Left renal cortex interstitium (tissue), 4 donors: ENCODE data around the gene TBCD. TPM values are rescaled to one million over a fixed set of nuclear protein-coding genes. Genes with fewer than 3 reads are reported as not detected.

Experiments used
- DNase-seq, 4 donors: peaks; one replicate each; pipeline ENCODE4 v3.0.0-alpha.2; 2013; ENCODE audit warnings: low read depth in 4 of 4, low spot score in 2 of 4, missing footprints in 1 of 4
- polyA plus RNA-seq, 4 donors: library from polyadenylated mRNA; unstranded; fragments of 120-200 nt; gene quantifications; one replicate each; pipeline ENCODE4 v1.2.1, GENCODE V29; 2013; ENCODE audit not compliant: insufficient read length in 4 of 4

TBCD gene
- polyA plus RNA-seq, 4 donors = 60.5 to 87.2 (median 73.3) TPM

GRCh38 chr17:82805823-82806222 lies 54.0 kb downstream of the TBCD start:
- DNase-seq = no peak

DNA sequence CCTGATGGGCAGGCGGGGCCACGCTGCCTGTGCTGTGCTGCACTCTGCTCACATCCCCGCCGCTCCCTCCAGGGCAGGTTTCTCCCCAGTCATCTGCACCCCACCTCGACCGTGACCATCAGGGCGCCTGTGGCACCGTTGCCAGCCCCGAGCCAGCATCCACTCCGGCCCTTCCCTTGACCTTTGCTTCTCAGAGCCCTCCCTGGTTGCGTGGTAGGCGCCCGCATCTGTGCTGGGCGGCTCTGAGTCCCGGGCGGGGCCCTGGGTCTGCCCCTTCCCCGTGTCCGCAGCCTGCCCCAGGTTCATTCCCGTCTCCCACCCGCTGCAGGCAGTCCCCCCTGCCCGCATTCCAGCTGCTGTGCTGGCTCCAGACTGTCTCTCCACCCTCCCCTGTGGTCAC lies 54.8 kb downstream of the TBCD start:
- no peak for DNase-seq

GRCh38 chr17:82807101-82807500 lies 55.2 kb downstream of the TBCD start:
- no peak for DNase-seq

GRCh38 chr17:82807562-82807961 lies 55.7 kb downstream of the TBCD start:
- DNase-seq = no peak

DNA sequence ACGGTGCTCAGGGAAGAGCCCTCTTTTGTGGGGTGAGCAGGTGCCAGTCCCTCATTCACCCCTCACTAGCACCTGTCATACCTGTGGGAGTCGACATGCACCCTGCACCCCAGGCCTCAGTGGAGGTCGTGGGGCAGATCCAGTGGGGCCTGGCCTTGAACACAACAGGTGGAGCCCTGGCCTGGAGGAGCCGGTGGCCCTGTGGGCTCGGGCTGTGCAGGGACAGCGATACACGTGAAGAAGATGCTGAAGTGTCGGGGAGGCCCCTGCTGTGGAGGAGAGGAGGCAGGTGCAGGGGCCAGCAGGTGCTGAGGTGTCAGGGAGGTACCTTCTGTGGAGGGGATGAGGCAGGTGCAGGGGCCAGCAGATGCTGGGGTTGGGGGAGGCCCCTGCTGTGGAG lies 56.1 kb downstream of the TBCD start:
- no peak for DNase-seq

DNA sequence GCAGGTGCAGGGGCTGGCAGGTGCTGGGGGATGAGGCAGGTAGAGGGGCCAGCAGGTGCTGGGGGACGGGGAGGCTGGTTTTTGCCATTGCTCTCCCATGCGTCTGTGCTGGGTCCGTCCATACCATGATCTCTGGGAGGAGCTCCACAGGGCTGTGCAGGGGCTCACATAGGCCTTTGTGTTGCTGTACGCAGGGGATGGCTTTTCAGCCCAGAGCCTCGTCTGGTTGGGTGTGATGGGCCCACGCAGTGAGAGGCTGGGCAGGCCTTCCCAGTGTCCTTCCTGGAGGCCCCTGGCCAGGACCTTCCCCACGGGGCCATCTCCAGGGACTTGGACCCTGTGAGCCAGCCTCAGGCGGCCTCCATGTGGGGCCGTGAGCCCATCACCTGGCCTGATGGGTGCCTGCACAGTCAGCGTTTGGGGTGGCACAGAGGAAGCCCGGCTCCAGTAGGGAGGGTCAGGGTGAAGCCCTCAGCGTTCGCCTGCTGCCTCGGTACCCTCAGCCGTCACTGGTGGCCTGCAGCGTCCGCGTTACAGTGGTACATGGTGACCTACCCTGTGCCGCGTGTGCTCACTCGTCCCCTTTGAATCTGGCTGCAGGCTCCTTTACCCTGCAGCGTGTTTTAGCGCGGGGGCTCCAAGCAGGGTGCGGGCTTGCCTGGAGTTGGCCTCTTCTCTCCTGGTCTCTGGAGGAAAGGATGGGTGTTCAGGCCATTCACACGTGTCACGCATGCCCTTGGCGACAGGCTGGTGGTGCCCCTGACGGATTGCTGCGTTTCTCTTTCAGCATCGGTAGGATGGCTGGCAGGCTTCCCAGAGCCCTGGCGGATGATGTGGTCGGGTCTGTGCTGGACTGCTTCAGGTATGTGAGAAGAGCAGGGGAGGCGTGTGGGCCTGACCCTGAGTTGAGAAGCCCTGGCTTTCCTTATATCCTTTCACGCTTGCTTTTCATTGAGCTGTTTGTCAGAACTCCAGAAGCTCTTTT lies 57.3 kb downstream of the TBCD start:
- DNase-seq = no peak

- DNase-seq = no peak
Observed at GRCh38 chr17:82810644-82811430, 59.0 kb downstream of the TBCD start.

DNA sequence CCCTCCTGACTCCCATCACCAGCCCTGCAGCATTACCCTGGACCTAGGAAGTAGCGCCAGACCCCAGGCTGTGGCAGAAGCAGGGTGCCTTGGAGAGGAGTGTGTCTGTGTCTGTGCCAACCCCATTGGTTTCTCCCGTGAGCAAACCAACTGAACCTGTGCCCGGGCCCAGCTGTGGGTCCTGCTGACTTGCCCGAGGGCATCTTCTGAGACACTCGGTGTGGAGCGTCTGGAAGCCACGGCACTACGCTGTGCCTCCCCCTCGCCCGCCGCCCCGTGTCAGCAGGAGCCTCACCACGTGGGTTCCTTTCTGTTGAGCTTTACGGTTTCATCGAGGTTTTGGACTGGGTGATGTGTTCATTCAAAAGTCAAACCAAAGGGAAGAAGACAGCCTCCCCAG lies 60.2 kb downstream of the TBCD start:
- DNase-seq = no peak

- no peak for DNase-seq
Observed at GRCh38 chr17:82812601-82813000, 60.7 kb downstream of the TBCD start.

GRCh38 chr17:82813299-82814051 lies 61.6 kb downstream of the TBCD start:
- no peak for DNase-seq

GRCh38 chr17:82814834-82815233 lies 63.0 kb downstream of the TBCD start:
- DNase-seq = no peak

GRCh38 chr17:82815354-82815753 lies 63.5 kb downstream of the TBCD start:
- DNase-seq = no peak

- no peak for DNase-seq
Observed at GRCh38 chr17:82815790-82816305, 64.0 kb downstream of the TBCD start.

DNA sequence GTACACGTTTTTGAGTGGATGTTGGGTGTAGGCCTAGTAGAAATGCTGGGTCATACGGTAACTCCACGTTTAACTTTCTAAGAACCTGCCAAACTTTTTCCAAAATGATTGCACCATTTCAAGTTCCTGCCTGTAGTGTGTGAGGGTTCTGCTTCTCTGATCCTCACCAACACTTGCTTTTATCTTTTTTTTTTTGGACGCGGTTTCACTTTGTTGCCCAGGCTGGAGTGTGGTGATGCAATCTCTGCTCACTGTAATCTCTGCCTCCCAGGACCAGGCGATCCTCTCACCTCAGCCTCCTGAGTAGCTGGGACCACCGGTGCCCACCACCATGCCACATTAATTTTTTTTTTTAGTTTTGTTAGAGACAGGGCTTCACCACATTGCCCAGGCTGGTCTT lies 64.5 kb downstream of the TBCD start:
- DNase-seq = no peak

DNA sequence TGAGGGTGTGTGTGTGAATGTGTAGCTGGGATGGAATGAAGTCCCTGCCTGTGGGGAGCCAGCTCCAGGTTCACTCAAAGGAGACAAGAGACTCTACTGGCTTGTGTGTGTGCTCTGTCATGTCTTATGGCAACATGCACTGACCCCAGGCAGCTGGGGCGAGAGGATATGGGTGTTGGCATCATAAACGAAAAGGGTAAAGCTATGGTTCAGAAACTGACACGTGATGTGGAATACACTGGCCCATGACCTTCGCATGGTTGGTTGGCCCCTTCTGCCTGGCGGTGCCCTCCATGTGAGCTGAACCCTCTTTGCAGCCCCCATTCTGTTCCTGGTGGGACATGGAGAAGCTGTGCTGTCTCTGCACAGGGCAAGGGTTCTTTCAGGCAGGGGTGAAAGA lies 66.1 kb downstream of the TBCD start:
- DNase-seq = no peak

DNA sequence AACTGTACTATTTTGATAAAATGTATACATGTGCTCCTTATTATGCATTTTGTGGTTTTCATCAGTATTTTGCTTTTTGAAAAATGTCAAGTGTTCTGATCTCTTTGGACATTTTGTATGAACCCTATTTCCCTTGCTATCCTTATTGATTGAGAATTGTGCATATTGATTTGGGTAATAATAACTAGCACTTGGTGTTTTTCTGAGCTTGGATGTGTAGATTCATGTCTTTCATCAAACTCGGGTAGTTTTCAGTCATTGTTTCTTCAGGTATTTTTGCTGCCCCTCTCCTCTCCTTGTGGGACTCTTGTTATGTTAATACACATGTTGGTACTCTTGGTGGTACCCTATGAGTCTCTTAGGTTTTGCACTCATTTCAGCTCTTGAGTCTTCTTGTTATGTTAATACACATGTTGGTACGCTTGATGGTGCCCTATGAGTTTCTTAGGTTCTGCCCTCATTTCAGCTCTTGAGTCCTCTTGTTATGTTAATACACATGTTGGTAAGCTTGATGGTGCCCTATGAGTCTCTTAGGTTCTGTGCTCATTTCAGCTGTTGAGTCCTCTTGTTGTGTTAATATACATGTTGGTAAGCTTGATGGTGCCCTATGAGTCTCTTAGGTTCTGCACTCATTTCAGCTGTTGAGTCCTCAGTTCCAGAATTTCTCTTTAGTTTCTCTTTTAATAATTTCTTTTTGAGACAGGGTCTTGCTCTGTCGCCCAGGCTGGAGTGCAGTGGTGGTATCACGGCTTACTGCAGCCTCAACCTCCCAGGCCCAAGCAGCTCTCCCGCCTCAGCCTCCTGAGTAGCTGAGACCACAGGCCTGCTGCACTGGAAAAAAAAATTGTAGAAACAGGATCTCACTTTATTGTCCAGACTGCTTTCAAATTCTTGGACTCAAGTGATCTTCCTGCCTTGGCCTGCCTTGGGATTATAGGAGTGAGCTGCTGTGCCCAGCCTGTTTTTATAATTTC lies 68.7 kb downstream of the TBCD start:
- DNase-seq = no peak

DNA sequence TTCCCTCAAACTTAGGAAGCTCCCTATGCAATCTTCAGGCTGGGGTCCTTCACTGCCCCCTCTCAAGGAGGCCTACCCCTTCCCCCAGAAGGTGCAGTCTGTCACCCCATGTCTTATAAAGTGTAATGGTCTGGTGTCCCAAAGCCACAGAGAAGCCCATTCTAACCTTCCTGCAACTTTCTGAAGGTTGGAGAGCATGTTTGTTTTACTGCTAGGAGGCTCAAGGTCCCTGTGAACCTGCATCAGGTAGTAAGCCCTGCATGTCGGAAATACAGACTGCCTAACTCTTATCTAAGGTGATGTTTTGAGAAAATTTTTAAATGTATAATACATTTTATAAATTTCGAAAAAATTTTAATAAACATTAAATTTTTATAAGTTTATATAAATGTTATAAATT lies 69.7 kb downstream of the TBCD start:
- no peak for DNase-seq

DNA sequence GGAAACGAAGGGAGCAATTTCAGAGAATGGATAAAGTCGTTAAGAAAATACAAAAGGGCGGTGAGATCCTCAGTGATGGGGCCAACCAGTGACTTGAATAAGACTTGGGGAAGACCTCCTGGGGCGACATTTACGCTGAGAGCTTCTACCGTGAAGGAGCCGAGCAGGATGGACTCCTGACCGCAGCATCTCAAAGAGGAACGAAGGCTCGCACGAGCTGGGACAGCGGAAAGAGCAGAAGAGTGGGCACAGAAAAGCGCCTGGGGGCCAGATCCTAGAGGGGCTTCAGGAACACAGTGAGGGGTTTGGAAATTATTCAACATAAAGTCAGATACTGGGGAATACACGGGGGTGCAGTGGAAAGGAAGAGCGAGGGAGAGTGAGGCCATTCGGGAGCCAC lies 70.4 kb downstream of the TBCD start:
- DNase-seq = no peak

DNA sequence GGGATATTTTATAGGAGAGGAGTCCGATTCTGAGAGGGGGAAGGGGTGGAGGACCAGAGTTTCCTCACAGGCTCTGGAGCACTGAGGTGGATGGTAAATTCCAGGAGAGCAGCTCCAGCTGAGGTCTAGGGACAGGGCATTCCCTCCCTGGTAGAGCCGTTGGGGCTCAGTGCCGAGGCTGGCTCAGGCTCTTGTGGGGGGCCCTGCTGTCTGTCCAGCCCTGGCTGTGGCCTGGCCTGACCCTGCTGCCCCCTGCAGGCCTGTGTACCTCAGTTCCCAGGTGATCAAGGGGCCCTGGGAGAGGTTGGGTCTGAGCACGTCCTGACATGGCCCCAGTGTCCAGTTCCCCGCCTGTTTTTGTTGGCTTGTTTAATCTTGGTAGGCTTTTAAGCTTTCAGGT lies 71.1 kb downstream of the TBCD start:
- no peak for DNase-seq
